HepG2 (cell line): ENCODE measurements around the gene MIX23. TPM values are rescaled to one million over a fixed set of nuclear protein-coding genes. Genes with fewer than 3 reads are reported as not detected.

Experiments
- ATAC-seq: fragments of 200-7000 bp; cut with Tn5 transposase; 3 replicates; pipeline ENCODE4 v1.9.1; 2020; ENCODE audit warnings: mild to moderate bottlenecking, moderate library complexity
- BruUV-seq: library from RNA; stranded (reverse); fragments of 400-500 nt; replicated peaks from 2 replicates; lab custom pipeline; 2021; lab: Mats Ljungman, UMichigan
- CTCF ChIA-PET: fragments of 300-600 bp; formaldehyde crosslinking; extraction: SDS; loops from one replicate; lab custom pipeline; 2021; ENCODE audit warnings: low total read pairs, inconsistent platforms, low intra/inter-chr PET ratio; lab: Yijun Ruan, JAX
- POLR2A ChIA-PET: fragments of 350-600 bp; sonication (Branson Sonifier 250); formaldehyde crosslinking; loops from one replicate; lab custom pipeline; 2020; ENCODE audit warnings: antibody characterized with exemption, inconsistent platforms; lab: Yijun Ruan, JAX
- DNase-seq: peaks from one replicate; pipeline ENCODE4 v3.0.0-alpha.2; 2015; ENCODE audit warnings: low spot score
- FAIRE-seq: peaks from 3 replicates; lab custom pipeline; 2011; peaks lifted over from hg19 to GRCh38; lab: Jason Lieb, UNC
- H2AFZ ChIP-seq: one replicate; pipeline ENCODE4 v1.6.1; 2011; ENCODE audit warnings: low read length, inconsistent platforms
- H3K27ac ChIP-seq: fragments of 300-600 bp; 3 replicates; pipeline ENCODE4 v1.8.0; 2011; ENCODE audit warnings: mixed run types, mild to moderate bottlenecking, mixed read lengths, low read length, inconsistent platforms; ENCODE audit not compliant: insufficient read depth; ENCODE audit errors: extremely low read length
- H3K27me3 ChIP-seq, 2 experiments: fragments of 200-600 bp in 1 of 2; 2 replicates in 1 of 2; 3 replicates in 1 of 2; pipeline versions ENCODE4 v1.6.0 to v1.8.0; 2011; ENCODE audit warnings: low read length in 2 of 2, mild to moderate bottlenecking in 2 of 2, moderate library complexity in 2 of 2, inconsistent platforms in 1 of 2; ENCODE audit not compliant: insufficient read depth in 2 of 2, control insufficient read depth in 1 of 2
- H3K36me3 ChIP-seq, 2 experiments: fragments of 200-600 bp in 1 of 2; replicated peaks in 1 of 2; 2 replicates in 1 of 2; 3 replicates in 1 of 2; pipeline versions ENCODE4 v1.5.1 to v1.8.0; 2011; ENCODE audit warnings: low read length in 2 of 2, inconsistent platforms in 1 of 2; ENCODE audit not compliant: insufficient read depth in 2 of 2, control insufficient read depth in 1 of 2
- H3K4me1 ChIP-seq: 2 replicates; pipeline ENCODE4 v1.5.1; 2012; ENCODE audit warnings: low read length, inconsistent platforms; ENCODE audit not compliant: insufficient read depth
- H3K4me2 ChIP-seq: 2 replicates; pipeline ENCODE4 v1.6.0; 2011; ENCODE audit warnings: low read depth, low read length, inconsistent platforms
- H3K4me3 ChIP-seq, 3 experiments: fragments of 200-600 bp in 1 of 3; sonication (generic), shearing (Covaris generic) in 1 of 3; replicated peaks in 1 of 3; 2 replicates each; pipeline ENCODE4 v1.5.1; 2011 to 2016; ENCODE audit warnings: low read length in 3 of 3, inconsistent platforms in 2 of 3, low read depth in 2 of 3, mild to moderate bottlenecking in 2 of 3, control low read depth in 1 of 3, mixed read lengths in 1 of 3; ENCODE audit not compliant: insufficient read depth in 1 of 3
- H3K79me2 ChIP-seq: one replicate; pipeline ENCODE4 v1.6.1; 2011; ENCODE audit warnings: low read length, inconsistent platforms; ENCODE audit not compliant: insufficient read depth
- H3K9ac ChIP-seq: 2 replicates; pipeline ENCODE4 v1.6.0; 2011; ENCODE audit warnings: mild to moderate bottlenecking, low read depth, low read length, inconsistent platforms; ENCODE audit not compliant: insufficient read depth
- H3K9me3 ChIP-seq: 2 replicates; pipeline ENCODE4 v1.5.1; 2012; ENCODE audit warnings: mild to moderate bottlenecking, low read length
- H4K20me1 ChIP-seq: 2 replicates; pipeline ENCODE4 v1.6.0; 2011; ENCODE audit warnings: inconsistent platforms, mild to moderate bottlenecking, low read length, moderate library complexity; ENCODE audit not compliant: insufficient read depth
- AKAP8 ChIP-seq: sonication (generic); formaldehyde crosslinking; IDR thresholded peaks from 2 replicates; pipeline ENCODE4 v1.5.1; 2020; ENCODE audit warnings: mild to moderate bottlenecking, missing genetic modification reagents
- DPF2 ChIP-seq: sonication (generic); formaldehyde crosslinking; IDR thresholded peaks from 2 replicates; pipeline ENCODE4 v1.4.0; 2020; ENCODE audit warnings: mild to moderate bottlenecking, low read depth, missing genetic modification reagents, borderline replicate concordance
- ETV5 ChIP-seq: IDR thresholded peaks from 2 replicates; pipeline ENCODE4 v1.6.1; 2018; ENCODE audit warnings: missing biosample characterization, missing genetic modification reagents, inconsistent platforms, borderline replicate concordance
- FOXP1 ChIP-seq, 2 experiments: fragments of 450-650 bp in 1 of 2; IDR thresholded peaks; 2 replicates each; pipeline ENCODE4 v1.6.1; 2017 to 2018; ENCODE audit warnings: antibody characterized with exemption in 1 of 2
- GATAD2A ChIP-seq: IDR thresholded peaks from 2 replicates; pipeline ENCODE4 v1.6.1; 2016
- HMG20A ChIP-seq: IDR thresholded peaks from 2 replicates; pipeline ENCODE4 v1.6.1; 2016; ENCODE audit warnings: borderline replicate concordance
- NKX3-1 ChIP-seq: sonication (generic); formaldehyde crosslinking; IDR thresholded peaks from 2 replicates; pipeline ENCODE4 v1.5.0; 2020; ENCODE audit warnings: missing genetic modification reagents
- NR2F2 ChIP-seq: IDR thresholded peaks from 2 replicates; pipeline ENCODE4 v1.6.1; 2012; ENCODE audit warnings: low read depth, inconsistent platforms, borderline replicate concordance
- PPARG ChIP-seq: conservative IDR thresholded peaks from 2 replicates; pipeline ENCODE4 v1.6.1; 2016; ENCODE audit warnings: missing biosample characterization, missing genetic modification reagents
- SIX1 ChIP-seq: sonication (generic); formaldehyde crosslinking; IDR thresholded peaks from 2 replicates; pipeline ENCODE4 v1.4.0; 2020; ENCODE audit warnings: missing genetic modification reagents, borderline replicate concordance
- SOX13 ChIP-seq, 3 experiments: fragments of 450-650 bp in 1 of 3; sonication (generic) in 1 of 3; formaldehyde crosslinking in 1 of 3; IDR thresholded peaks in 2 of 3; conservative IDR thresholded peaks in 1 of 3; 2 replicates each; pipeline versions ENCODE4 v1.5.0 to v1.6.1; 2016 to 2020; ENCODE audit warnings: antibody characterized with exemption in 1 of 3, mild to moderate bottlenecking in 1 of 3, missing compliant biosample characterization in 1 of 3, missing genetic modification reagents in 1 of 3, moderate library complexity in 1 of 3
- ZBTB21 ChIP-seq: sonication (generic); formaldehyde crosslinking; IDR thresholded peaks from 2 replicates; pipeline ENCODE4 v1.4.0; 2020; ENCODE audit warnings: missing genetic modification reagents
- ZFX ChIP-seq: sonication (generic); formaldehyde crosslinking; IDR thresholded peaks from 2 replicates; pipeline ENCODE4 v1.4.0; 2020; ENCODE audit warnings: mild to moderate bottlenecking, low read depth, missing genetic modification reagents, moderate library complexity
- ZMYM2 ChIP-seq: sonication (generic); formaldehyde crosslinking; IDR thresholded peaks from 2 replicates; pipeline ENCODE4 v1.8.0; 2022; ENCODE audit warnings: mild to moderate bottlenecking, missing genetic modification reagents
- ZMYM4 ChIP-seq: sonication (generic); formaldehyde crosslinking; IDR thresholded peaks from 2 replicates; pipeline ENCODE4 v1.8.1; 2023; ENCODE audit warnings: mild to moderate bottlenecking, missing genetic modification reagents
- ZNF264 ChIP-seq: sonication (generic); formaldehyde crosslinking; IDR thresholded peaks from 2 replicates; pipeline ENCODE4 v1.4.0; 2020; ENCODE audit warnings: missing genetic modification reagents
- ZNF317 ChIP-seq: sonication (generic); formaldehyde crosslinking; IDR thresholded peaks from 2 replicates; pipeline ENCODE4 v1.5.0; 2020; ENCODE audit warnings: mild to moderate bottlenecking, missing genetic modification reagents
- WGBS: methylation state at CpG from one replicate; pipeline ENCODE4 v1.1.6; 2017; ENCODE audit warnings: low lambda C conversion rate; 5-methylcytosine and 5-hydroxymethylcytosine counted together
- in situ Hi-C: cut with HindIII; loops from 2 replicates; pipeline ENCODE4 v1.10.0; 2017; ENCODE audit warnings: low pct_unique_long_range_greater_than_20kb; ENCODE audit not compliant: extremely low pct_ligation_motif_present
- intact Hi-C: fragments of 100-400 bp; cut with micrococcal nuclease; formaldehyde crosslinking; loops from one replicate; pipeline ENCODE4 v1.10.0; 2022; ENCODE audit not compliant: unreplicated experiment
- polyA plus RNA-seq, 8 experiments: library from polyadenylated mRNA; depleted of rRNA in 3 of 8; stranded (reverse) in 7 of 8; unstranded in 1 of 8; fragments of >200 nt; fragmentation: Illumina TruSeq in 4 of 8; extraction: Trizol in 4 of 8; gene quantifications; 2 replicates each; pipeline versions ENCODE4 v1.2.1 to v1.2.3, GENCODE V29; 2011 to 2016; ENCODE audit warnings: low read depth in 4 of 8, missing spikeins in 1 of 8, mixed read lengths in 1 of 8; ENCODE audit not compliant: insufficient read depth in 1 of 8
- total RNA-seq, 5 experiments: library from RNA; depleted of rRNA; stranded (reverse); fragments of >200 nt; fragmentation: Illumina TruSeq; extraction: Trizol; gene quantifications; 2 replicates each; pipeline ENCODE4 v1.2.3, GENCODE V29; 2016; ENCODE audit warnings: low read depth in 1 of 5
- TF ChIP-seq, protein P1 (sequence below): sonication (generic); formaldehyde crosslinking; IDR thresholded peaks from 2 replicates; pipeline ENCODE4 v1.8.0; 2022; ENCODE audit warnings: low read depth, missing genetic modification reagents
- TF ChIP-seq, protein P2 (sequence below): sonication (generic); formaldehyde crosslinking; IDR thresholded peaks from 2 replicates; pipeline ENCODE4 v1.4.0; 2020; ENCODE audit warnings: missing genetic modification reagents

MIX23 gene
- total and polyA plus RNA-seq, 2 of the 13 experiments (the other 11 are each of a cell fraction or from before 2014, with no cell fraction given): 20.0 to 152 TPM

DNA sequence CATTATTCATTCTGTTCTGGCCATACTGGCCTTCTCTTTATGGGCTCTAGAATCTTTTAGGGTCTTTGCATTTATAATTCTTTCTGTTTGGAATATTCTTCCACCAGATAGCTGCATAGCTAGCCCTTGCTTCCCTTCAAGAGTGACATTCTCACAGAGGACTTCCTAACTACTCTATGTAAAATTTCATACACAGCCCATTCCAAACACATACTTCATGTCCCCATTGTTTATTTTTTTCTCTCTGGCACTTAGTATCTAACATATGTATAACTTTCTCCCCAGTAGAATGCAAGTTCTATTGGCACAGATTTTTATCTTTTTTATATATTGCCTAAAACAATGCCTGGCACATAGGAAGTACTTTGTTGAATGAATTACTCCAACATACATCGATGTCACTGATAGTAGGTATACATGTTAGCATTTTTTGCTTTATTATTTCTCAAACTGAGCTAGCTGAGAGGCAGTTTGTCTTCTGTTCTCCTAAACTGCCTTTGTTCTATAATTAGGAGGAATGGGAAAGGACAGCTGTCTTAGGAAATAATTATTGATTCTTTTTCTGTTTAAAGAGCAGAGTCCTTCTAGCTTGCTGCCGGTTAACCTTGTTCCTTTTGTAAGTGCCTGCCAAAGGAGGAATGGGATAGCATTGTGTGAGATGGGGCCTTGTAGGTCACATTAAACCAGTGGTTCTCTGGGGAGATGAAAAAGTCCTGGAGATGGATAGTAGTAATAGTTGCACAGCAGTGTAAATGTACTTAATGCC is 8.8 kb upstream of the MIX23 start:
- POLR2A ChIA-PET: interaction anchor here (1.3 to 4.1 kb wide), 7 partner anchors 8 to 288 kb away, joined by 3 to 67 read pairs (median 10); partner anchors contain the start of genes FAM162A, KPNA1, MIX23 and WDR5B
- peak; percentile 73; the same call in 1 of the 2 replicates for TF ChIP-seq SOX13 (IDR thresholded peaks at IDR 0.05)
- TF ChIP-seq SOX13 (CRISPR knock-in tag; conservative IDR thresholded peaks at IDR 0.05 in 1 of 2, IDR thresholded peaks at IDR 0.05 in 1 of 2): peak in 1 of 2 experiments; percentile 93; a peak in 2 of 4 replicates
- no peak for TF ChIP-seq AKAP8 (CRISPR knock-in tag)
- peak; percentile 57; the same call in 1 of the 2 replicates for TF ChIP-seq NR2F2
- TF ChIP-seq GATAD2A (CRISPR knock-in tag): peak; percentile 98
- TF ChIP-seq SIX1 (CRISPR knock-in tag): peak; percentile 33; the same call in 1 of the 2 replicates
- TF ChIP-seq ZNF264: peak; percentile 81; the same call in 1 of the 2 replicates
- TF ChIP-seq HMG20A (CRISPR knock-in tag): peak; percentile 77
- TF ChIP-seq FOXP1 (IDR thresholded peaks at IDR 0.05): no peak
- peak; percentile 32; the same call in 1 of the 2 replicates for TF ChIP-seq FOXP1 (CRISPR knock-in tag; IDR thresholded peaks at IDR 0.05)
- TF ChIP-seq DPF2: peak; percentile 72
- TF ChIP-seq ZMYM2 (CRISPR knock-in tag): no peak
- TF ChIP-seq, protein P1, sequence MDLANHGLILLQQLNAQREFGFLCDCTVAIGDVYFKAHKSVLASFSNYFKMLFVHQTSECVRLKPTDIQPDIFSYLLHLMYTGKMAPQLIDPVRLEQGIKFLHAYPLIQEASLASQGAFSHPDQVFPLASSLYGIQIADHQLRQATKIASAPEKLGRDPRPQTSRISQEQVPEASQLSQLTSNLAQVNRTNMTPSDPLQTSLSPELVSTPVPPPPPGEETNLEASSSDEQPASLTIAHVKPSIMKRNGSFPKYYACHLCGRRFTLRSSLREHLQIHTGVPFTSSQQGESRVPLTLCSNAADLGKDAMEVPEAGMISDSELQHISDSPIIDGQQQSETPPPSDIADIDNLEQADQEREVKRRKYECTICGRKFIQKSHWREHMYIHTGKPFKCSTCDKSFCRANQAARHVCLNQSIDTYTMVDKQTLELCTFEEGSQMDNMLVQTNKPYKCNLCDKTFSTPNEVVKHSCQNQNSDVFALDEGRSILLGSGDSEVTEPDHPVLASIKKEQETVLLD (CRISPR knock-in tag): no peak
- TF ChIP-seq PPARG (CRISPR knock-in tag): 0 out of 2 replicates have a peak, but pooled peaks have one; percentile 57
- 0 out of 2 replicates have a peak, but pooled peaks have one; percentile 47 for TF ChIP-seq ZNF317 (CRISPR knock-in tag)
- no peak for TF ChIP-seq ZBTB21 (CRISPR knock-in tag)
- TF ChIP-seq, protein P2, sequence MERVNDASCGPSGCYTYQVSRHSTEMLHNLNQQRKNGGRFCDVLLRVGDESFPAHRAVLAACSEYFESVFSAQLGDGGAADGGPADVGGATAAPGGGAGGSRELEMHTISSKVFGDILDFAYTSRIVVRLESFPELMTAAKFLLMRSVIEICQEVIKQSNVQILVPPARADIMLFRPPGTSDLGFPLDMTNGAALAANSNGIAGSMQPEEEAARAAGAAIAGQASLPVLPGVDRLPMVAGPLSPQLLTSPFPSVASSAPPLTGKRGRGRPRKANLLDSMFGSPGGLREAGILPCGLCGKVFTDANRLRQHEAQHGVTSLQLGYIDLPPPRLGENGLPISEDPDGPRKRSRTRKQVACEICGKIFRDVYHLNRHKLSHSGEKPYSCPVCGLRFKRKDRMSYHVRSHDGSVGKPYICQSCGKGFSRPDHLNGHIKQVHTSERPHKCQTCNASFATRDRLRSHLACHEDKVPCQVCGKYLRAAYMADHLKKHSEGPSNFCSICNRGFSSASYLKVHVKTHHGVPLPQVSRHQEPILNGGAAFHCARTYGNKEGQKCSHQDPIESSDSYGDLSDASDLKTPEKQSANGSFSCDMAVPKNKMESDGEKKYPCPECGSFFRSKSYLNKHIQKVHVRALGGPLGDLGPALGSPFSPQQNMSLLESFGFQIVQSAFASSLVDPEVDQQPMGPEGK (CRISPR knock-in tag): peak; percentile 35; the same call in 1 of the 2 replicates
- TF ChIP-seq ETV5 (CRISPR knock-in tag): 0 out of 2 replicates have a peak, but pooled peaks have one; percentile 18
- peak; percentile 50; the same call in 1 of the 2 replicates for TF ChIP-seq NKX3-1 (CRISPR knock-in tag)
- peak; percentile 41; the same call in 1 of the 2 replicates for TF ChIP-seq ZFX (CRISPR knock-in tag)
- peak; percentile 58; the same call in 1 of the 2 replicates for TF ChIP-seq ZMYM4 (CRISPR knock-in tag)

More for the DNA sequence above, 8.8 kb upstream of the MIX23 start:
- peak; percentile 88 for FAIRE-seq
- H3K4me3 ChIP-seq: peak overlapping the region in 2 of 3 experiments; percentile 9 to 19; a peak in 2 of 6 replicates
- peak overlapping the region; percentile 72 for H3K27ac ChIP-seq
- peak overlapping the region; percentile 59 for H3K4me2 ChIP-seq
- ATAC-seq: peak; percentile 94
- intact Hi-C loops (loop anchor here (2.0 kb wide), 2 partner anchors 23 to 269 kb away; no protein-coding TSS in a partner anchor), in situ Hi-C loops (loop anchor here (5.0 kb wide), 1 partner anchor 285 kb away; no protein-coding TSS in a partner anchor)
- no TSS peak for BruUV-seq
- peaks cover 77% of the 10 kb centered on the region for H3K79me2 ChIP-seq
- 0 out of 2 replicates have a peak, but pooled peaks cover 7% of the 10 kb centered on the region for H4K20me1 ChIP-seq
- peaks cover 0 to 11% of the 10 kb centered on the region in 2 experiments; a peak in 2 of 5 replicates for H3K36me3 ChIP-seq
- H3K4me1 ChIP-seq: peaks cover 76% of the 10 kb centered on the region
- peak overlapping the region; percentile 26; the same call in 1 of the 2 replicates for H3K9ac ChIP-seq
- DNase-seq: peak; percentile 77
- no peak overlapping the region for H2AFZ ChIP-seq
- WGBS: 1% methylated on average over 2 of the region's 2 CpGs
- H3K27me3 ChIP-seq: no peaks in the 10 kb centered on the region
- CTCF ChIA-PET: interaction anchor here (1.0 to 2.4 kb wide), 2 partner anchors 268 to 287 kb away, joined by 3 to 14 read pairs; no protein-coding TSS in a partner anchor
- no peaks in the 10 kb centered on the region for H3K9me3 ChIP-seq
